ENCODE data around the gene ANKRD35.
"Not testable (repeated sequence)": the region's sequence is repeated elsewhere in the genome, so short reads cannot be mapped to it uniquely, and the experiment has no call there.

The ANKRD35 gene, protein sequence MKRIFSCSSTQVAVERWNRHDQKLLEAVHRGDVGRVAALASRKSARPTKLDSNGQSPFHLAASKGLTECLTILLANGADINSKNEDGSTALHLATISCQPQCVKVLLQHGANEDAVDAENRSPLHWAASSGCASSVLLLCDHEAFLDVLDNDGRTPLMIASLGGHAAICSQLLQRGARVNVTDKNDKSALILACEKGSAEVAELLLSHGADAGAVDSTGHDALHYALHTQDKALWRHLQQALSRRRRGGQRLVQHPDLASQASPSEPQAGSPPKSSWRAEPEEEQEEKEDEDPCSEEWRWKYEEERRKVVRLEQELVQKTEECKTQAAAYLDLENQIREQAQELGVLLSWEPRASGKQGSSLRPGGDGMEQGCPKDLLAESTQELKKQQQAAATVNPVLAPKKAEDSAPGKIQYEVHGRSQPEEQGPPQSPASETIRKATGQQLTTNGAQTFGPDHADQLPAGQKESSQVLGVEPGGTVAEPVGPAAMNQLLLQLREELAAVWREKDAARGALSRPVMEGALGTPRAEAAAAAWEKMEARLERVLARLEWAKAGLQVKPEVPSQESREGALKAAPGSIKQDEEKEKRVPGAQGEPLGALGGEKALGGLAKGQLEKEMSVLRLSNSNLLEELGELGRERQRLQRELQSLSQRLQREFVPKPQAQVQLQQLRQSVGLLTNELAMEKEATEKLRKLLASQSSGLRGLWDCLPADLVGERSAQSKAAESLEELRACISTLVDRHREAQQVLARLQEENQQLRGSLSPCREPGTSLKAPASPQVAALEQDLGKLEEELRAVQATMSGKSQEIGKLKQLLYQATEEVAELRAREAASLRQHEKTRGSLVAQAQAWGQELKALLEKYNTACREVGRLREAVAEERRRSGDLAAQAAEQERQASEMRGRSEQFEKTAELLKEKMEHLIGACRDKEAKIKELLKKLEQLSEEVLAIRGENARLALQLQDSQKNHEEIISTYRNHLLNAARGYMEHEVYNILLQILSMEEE

DNA sequence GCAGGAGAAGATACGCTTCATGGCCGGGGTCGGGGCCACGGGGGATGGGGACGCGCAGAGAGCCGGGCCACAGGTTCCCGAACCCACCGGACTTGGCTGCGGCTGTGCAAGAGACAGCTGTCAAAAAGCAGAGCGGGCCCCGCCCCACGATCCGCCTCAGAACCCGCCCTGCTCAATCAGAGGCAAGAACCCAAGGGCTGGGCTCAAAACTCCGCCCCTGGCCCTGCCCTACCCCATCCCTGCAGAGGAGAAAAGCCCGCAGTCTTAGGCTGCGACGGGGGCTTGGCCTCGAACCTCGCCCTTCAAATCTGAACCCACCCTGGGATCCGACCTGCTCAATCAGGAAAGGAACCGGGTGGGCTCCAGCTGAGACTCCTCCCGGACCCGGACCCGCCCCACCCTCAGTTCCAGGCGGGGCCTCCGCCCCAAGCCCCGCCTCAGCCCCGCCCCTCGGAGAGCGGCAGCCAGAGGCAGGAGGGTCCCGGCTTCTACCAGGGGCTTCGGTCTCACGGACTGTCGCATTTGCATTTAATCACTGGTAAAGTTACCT, at the start of gene ANKRD35:
Gene ANKRD35 (minus strand): TSS at position 129 of the 550 bp plus-strand sequence. CDS start 108 bp downstream, at position 21.
- TF ChIP-seq, protein P1, sequence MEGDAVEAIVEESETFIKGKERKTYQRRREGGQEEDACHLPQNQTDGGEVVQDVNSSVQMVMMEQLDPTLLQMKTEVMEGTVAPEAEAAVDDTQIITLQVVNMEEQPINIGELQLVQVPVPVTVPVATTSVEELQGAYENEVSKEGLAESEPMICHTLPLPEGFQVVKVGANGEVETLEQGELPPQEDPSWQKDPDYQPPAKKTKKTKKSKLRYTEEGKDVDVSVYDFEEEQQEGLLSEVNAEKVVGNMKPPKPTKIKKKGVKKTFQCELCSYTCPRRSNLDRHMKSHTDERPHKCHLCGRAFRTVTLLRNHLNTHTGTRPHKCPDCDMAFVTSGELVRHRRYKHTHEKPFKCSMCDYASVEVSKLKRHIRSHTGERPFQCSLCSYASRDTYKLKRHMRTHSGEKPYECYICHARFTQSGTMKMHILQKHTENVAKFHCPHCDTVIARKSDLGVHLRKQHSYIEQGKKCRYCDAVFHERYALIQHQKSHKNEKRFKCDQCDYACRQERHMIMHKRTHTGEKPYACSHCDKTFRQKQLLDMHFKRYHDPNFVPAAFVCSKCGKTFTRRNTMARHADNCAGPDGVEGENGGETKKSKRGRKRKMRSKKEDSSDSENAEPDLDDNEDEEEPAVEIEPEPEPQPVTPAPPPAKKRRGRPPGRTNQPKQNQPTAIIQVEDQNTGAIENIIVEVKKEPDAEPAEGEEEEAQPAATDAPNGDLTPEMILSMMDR (IDR thresholded peaks at IDR 0.05; ENCODE audit: low read length, missing control alignments): no peak
- H3K4me3 ChIP-seq (replicated peaks; ENCODE audit: low read depth, low read length): peak within 1 kb of the TSS; percentile 70
- peak; percentile 67 for DNase-seq (ENCODE audit: low read depth)

DNA sequence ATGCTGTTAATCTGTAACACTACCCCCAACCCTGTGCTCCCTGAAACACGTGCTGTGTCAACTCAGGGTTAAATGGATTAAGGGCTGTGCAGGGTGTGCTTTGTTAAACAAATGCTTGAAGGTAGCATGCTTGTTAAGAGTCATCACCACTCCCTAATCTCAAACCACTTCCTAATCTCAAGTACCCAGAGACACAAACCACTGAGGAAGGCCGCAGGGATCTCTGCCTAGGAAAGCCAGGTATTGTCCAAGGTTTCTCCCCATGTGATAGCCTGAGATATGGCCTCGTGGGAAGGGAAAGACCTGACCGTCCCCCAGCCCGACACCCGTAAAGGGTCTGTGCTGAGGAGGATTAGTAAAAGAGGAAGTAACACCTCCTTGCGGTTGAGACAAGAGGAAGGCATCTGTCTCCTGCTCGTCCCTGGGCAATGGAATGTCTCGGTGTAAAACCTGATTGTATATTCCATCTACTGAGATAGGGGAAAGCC, 46.9 kb upstream of the ANKRD35 start:
- DNase-seq (ENCODE audit: low read depth); H3K4me3 ChIP-seq (replicated peaks; ENCODE audit: low read depth, low read length): not testable (repeated sequence)

DNA sequence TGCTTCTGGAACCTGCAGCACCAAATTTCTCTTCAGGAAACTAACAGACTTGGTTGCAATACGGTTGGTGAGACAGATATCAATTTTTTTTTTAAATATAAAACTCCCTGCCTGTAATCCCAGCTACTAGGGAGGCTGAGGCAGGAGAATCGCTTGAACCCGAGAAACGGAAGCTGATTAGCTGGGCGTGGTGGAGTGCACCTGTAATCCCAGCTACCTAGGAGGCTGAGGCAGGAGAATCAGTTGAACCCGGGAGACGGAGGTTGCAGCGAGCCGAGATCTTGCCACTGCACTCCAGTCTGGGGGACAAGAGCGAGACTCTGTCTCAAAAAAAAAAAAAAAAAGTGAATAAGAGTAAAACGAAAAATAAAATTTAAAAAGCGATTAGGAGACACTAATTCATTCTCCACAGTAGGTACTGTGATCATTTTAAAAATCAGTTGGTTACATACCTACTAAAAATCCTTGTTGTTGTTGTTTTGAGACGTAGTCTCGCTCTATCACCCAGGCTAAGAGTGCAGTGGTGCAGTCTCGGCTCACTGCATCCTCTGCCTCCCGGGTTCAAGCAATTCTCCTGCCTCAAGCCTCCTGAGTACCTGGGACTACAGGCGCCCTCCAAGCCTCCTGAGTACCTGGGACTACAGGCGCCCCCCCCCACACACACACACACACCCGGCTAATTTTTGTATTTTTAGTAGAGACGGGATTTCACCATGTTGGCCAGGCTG, 42.4 kb upstream of the ANKRD35 start:
- DNase-seq (ENCODE audit: low read depth): no peak
- H3K4me3 ChIP-seq (replicated peaks; ENCODE audit: low read depth, low read length): peak overlapping the region; percentile 65
- TF ChIP-seq, protein P1 (IDR thresholded peaks at IDR 0.05; ENCODE audit: low read length, missing control alignments): no peak

DNA sequence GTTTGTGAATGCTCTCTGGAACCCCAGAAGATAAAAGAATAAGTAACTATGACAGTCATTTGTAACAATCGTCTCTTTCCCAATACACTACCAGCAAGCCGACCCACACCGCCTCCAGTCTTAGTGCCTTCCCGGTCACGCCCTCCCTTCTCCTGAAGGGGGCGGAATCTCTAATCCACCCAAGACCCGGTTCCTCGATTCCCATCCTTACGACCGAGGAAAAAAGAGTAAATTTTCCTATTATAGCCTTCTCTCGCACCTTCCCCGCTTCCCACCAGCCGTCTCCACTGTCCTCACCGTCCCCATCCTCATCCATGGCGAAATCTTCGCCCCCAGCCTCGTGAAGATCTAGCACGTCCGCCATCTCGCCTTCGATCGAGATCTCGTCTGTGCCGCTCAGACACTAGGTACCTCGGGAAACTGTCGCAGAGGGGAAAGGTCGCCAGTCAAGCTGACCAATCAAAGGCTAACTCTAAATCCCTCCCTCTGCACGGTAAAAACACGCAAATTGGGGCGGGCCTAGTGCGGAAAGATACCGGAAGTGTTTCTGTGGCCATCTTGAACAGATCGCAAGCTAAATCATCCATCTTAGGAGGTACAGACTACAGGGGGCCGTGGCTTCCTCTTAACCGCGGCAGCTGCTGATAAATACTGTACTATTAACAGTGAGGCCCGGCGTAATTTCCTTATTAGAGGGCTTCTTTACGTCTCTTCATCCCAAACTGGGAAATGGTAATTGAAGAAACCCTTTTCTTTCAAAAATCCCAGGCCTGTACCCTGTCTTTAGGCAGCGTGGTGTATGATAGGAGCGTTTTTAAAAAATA, 41.6 kb upstream of the ANKRD35 start, which contains the start of gene RBM8A:
Gene RBM8A (minus strand): TSS at position 422 of the 824 bp plus-strand sequence. CDS start 58 bp downstream, at position 364.
- peak; percentile 99 for DNase-seq (ENCODE audit: low read depth)
- TF ChIP-seq, protein P1 (IDR thresholded peaks at IDR 0.05; ENCODE audit: low read length, missing control alignments): peak; percentile 60
- H3K4me3 ChIP-seq (replicated peaks; ENCODE audit: low read depth, low read length): peak within 1 kb of the TSS; percentile 65

DNA sequence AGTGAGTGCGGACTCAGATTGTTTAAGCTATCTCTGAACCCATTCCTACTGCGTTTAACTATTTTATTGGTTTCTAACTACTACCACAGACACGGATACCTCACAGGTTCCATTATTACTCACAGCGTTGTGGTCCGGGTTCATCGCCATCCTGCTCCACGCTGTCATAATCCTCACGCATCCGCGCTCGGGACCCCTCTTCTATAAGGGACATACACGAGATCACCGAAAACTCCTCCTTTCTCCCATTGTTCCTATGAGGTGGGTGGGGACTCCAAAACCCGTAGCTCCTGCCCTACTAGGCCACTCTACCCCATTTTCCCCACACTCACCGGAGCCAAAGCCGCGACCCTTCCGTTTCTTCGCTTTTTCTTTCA, 41.0 kb upstream of the ANKRD35 start:
- no peak for DNase-seq (ENCODE audit: low read depth)
- H3K4me3 ChIP-seq (replicated peaks; ENCODE audit: low read depth, low read length): peak overlapping the region; percentile 65
- TF ChIP-seq, protein P1 (IDR thresholded peaks at IDR 0.05; ENCODE audit: low read length, missing control alignments): no peak

DNA sequence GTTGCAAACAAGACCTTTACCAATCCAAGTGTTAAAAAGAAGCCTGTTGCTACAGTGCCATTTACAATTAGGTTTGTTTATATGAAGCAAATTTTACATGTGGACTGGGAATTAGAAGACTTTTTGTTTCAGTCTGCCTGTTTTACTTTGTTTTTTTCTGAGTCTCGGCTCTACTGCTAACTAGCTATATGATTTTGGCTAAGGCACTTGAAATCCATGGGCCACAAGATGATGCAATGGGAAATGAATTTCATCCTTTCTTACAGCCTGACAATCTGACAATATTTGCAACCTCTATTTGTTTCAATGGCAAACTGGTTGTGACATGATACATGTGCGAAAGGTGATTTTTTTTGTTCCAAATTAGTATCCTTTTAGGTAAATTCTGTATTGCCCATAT, 36.6 kb upstream of the ANKRD35 start:
- peak; percentile 61 for DNase-seq (ENCODE audit: low read depth)
- H3K4me3 ChIP-seq (replicated peaks; ENCODE audit: low read depth, low read length): no peak overlapping the region
- TF ChIP-seq, protein P1 (IDR thresholded peaks at IDR 0.05; ENCODE audit: low read length, missing control alignments): no peak

DNA sequence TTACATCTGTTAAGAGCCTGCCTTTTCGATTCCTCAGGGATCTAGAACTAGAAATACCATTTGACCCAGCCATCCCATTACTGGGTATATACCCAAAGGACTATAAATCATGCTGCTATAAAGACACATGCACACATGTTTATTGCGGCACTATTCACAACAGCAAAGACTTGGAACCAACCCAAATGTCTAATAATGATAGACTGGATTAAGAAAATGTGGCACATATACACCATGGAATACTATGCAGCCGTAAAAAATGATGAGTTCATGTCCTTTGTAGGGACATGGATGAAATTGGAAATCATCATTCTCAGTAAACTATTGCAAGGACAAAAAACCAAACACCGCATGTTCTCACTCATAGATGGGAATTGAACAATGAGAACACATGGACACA, 34.6 kb upstream of the ANKRD35 start:
- H3K4me3 ChIP-seq (replicated peaks; ENCODE audit: low read depth, low read length); DNase-seq (ENCODE audit: low read depth): not testable (repeated sequence)
